Mesenchymal stem cell (in vitro differentiated cells and primary cell): ENCODE measurements around the gene STXBP2.

Experiments
- DNase-seq: peaks from one replicate; pipeline ENCODE4 v3.0.0-alpha.2; 2013
- H2AFZ ChIP-seq: one replicate; pipeline ENCODE4 v1.6.1; 2013; ENCODE audit warnings: low read depth, mild to moderate bottlenecking, control low read depth, inconsistent platforms, low read length, moderate library complexity
- H2AK5ac ChIP-seq: 2 replicates; pipeline ENCODE4 v1.6.1; 2013; ENCODE audit warnings: low read length, moderate library complexity, mild to moderate bottlenecking, inconsistent platforms; ENCODE audit not compliant: severe bottlenecking
- H2BK120ac ChIP-seq: one replicate; pipeline ENCODE4 v1.6.1; 2013; ENCODE audit warnings: low read depth, mild to moderate bottlenecking, inconsistent platforms, low read length, moderate library complexity
- H2BK12ac ChIP-seq, 2 experiments: one replicate each; pipeline ENCODE4 v1.6.1; 2013; ENCODE audit warnings: inconsistent platforms in 2 of 2, low read length in 2 of 2, mild to moderate bottlenecking in 2 of 2, moderate library complexity in 2 of 2, control low read depth in 1 of 2
- H2BK15ac ChIP-seq: one replicate; pipeline ENCODE4 v1.6.1; 2013; ENCODE audit warnings: mild to moderate bottlenecking, low read depth, inconsistent platforms; ENCODE audit not compliant: poor library complexity, severe bottlenecking
- H2BK5ac ChIP-seq: 2 replicates; pipeline ENCODE4 v1.6.1; 2013; ENCODE audit warnings: low read depth, mild to moderate bottlenecking, low read length, control low read depth, inconsistent platforms; ENCODE audit not compliant: poor library complexity, severe bottlenecking
- H3K14ac ChIP-seq, 2 experiments: one replicate each; pipeline ENCODE4 v1.6.1; 2013; ENCODE audit warnings: inconsistent platforms in 2 of 2, low read length in 2 of 2, control low read depth in 1 of 2, mild to moderate bottlenecking in 1 of 2, moderate library complexity in 1 of 2
- H3K18ac ChIP-seq, 2 experiments: one replicate each; pipeline ENCODE4 v1.6.1; 2013; ENCODE audit warnings: inconsistent platforms in 2 of 2, low read length in 2 of 2, control low read depth in 1 of 2, low read depth in 1 of 2, mild to moderate bottlenecking in 1 of 2
- H3K23ac ChIP-seq, 2 experiments: one replicate each; pipeline ENCODE4 v1.6.1; 2013; ENCODE audit warnings: inconsistent platforms in 2 of 2, low read length in 2 of 2, mild to moderate bottlenecking in 2 of 2, moderate library complexity in 2 of 2, control low read depth in 1 of 2
- H3K27ac ChIP-seq: 2 replicates; pipeline ENCODE4 v1.5.1; 2013; ENCODE audit warnings: mild to moderate bottlenecking, moderate library complexity, low read length, control low read depth, inconsistent platforms; ENCODE audit not compliant: poor library complexity, severe bottlenecking
- H3K27me3 ChIP-seq, 2 experiments: 2 replicates each; pipeline versions ENCODE4 v1.6.1 to v1.7.0; 2013; ENCODE audit warnings: low read length in 2 of 2, mild to moderate bottlenecking in 2 of 2, moderate library complexity in 2 of 2, control low read depth in 1 of 2, inconsistent platforms in 1 of 2; ENCODE audit not compliant: control insufficient read depth in 1 of 2, insufficient read depth in 1 of 2
- H3K36me3 ChIP-seq, 2 experiments: 2 replicates each; pipeline versions ENCODE4 v1.6.1 to v1.7.0; 2013; ENCODE audit warnings: low read length in 2 of 2, control low read depth in 1 of 2, inconsistent platforms in 1 of 2, low read depth in 1 of 2, mild to moderate bottlenecking in 1 of 2; ENCODE audit not compliant: insufficient read depth in 2 of 2, control insufficient read depth in 1 of 2
- H3K4ac ChIP-seq, 2 experiments: one replicate each; pipeline ENCODE4 v1.6.1; 2013; ENCODE audit warnings: inconsistent platforms in 2 of 2, low read length in 2 of 2, mild to moderate bottlenecking in 2 of 2, moderate library complexity in 2 of 2, control low read depth in 1 of 2, low read depth in 1 of 2
- H3K4me1 ChIP-seq: 2 replicates; pipeline ENCODE4 v1.6.1; 2013; ENCODE audit warnings: low read depth, low read length, control low read depth; ENCODE audit not compliant: control insufficient read depth, insufficient read depth
- H3K4me2 ChIP-seq: 2 replicates; pipeline ENCODE4 v1.6.1; 2013; ENCODE audit warnings: low read length, mild to moderate bottlenecking, inconsistent platforms; ENCODE audit not compliant: poor library complexity, severe bottlenecking
- H3K4me3 ChIP-seq, 2 experiments: 2 replicates each; pipeline versions ENCODE4 v1.5.1 to v1.7.0; 2013; ENCODE audit warnings: low read length in 2 of 2, mild to moderate bottlenecking in 2 of 2, control low read depth in 1 of 2, low read depth in 1 of 2; ENCODE audit not compliant: insufficient read depth in 1 of 2
- H3K79me1 ChIP-seq: replicated peaks from 2 replicates; pipeline ENCODE4 v1.6.1; 2013; ENCODE audit warnings: mild to moderate bottlenecking, control low read depth, low read length, inconsistent platforms; ENCODE audit not compliant: poor library complexity, severe bottlenecking
- H3K9ac ChIP-seq: 2 replicates; pipeline ENCODE4 v1.7.0; 2013; ENCODE audit warnings: mild to moderate bottlenecking, low read length, moderate library complexity
- H3K9me3 ChIP-seq: 2 replicates; pipeline ENCODE4 v1.7.0; 2013; ENCODE audit warnings: mild to moderate bottlenecking, low read length; ENCODE audit not compliant: control insufficient read depth
- H4K8ac ChIP-seq: one replicate; pipeline ENCODE4 v1.6.1; 2013; ENCODE audit warnings: inconsistent platforms, mild to moderate bottlenecking, low read length, moderate library complexity
- H4K91ac ChIP-seq: one replicate; pipeline ENCODE4 v1.6.1; 2013; ENCODE audit warnings: mild to moderate bottlenecking, low read length, inconsistent platforms
- WGBS: methylation state at CpG from one replicate; pipeline ENCODE4 v1.1.7; 2013; ENCODE audit warnings: mixed read lengths; 5-methylcytosine and 5-hydroxymethylcytosine counted together

The STXBP2 gene

DNA sequence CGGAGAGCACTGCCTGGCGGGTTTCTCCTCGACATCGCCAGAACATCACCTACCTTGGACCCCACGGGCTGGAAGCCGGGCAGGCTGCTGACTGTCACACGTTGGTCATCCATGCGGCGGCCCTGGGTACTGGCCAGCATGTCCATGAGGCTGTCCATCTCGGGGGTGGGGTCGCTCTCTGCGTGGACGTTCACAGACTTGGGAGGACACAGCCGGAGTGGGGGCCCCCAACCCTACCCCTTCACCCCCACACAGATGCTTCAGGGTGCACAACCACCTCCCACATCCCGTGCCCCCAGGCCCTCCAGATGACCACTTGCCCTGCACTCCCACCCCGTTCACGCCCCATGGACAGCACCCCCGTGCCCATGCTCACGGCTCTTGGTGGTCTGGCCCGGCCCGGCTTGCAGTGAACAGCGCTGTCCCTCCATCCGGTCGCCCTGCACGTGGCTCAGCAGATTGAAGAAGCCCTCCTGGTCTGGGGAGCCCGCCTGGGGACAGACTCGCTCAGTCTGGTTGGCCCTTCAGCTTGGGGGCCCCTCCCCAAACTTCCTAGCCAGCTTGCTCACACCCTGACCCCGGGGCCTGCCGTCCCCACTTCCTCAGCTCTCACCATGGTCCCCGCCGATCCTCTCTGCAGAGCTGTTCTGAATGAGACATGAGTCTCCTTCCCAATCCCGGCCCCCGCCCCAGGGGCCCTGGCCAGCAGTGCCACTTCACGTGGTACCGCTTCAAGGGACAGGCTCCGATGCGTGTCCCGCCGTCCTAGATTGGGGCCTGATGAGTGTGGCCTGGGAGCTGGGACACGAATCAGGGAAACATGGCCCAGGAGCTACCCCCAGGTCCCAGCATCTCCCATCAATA lies 4.3 kb upstream of the STXBP2 start:
- H3K23ac ChIP-seq = no peak overlapping the region
- H3K36me3 ChIP-seq = peaks cover 3 to 26% of the 10 kb centered on the region in 2 experiments
- H3K4me3 ChIP-seq = no peak overlapping the region
- no peak overlapping the region for H2BK5ac ChIP-seq
- H4K8ac ChIP-seq = no peak overlapping the region
- H3K4me1 ChIP-seq = peaks cover 35% of the 10 kb centered on the region
- peaks cover 41% of the 10 kb centered on the region for H3K79me1 ChIP-seq
- no peak overlapping the region for H3K4ac ChIP-seq
- 94% methylated on average over 40 of the region's 40 CpGs for WGBS
- H3K4me2 ChIP-seq = no peak overlapping the region
- H2BK12ac ChIP-seq = no peak overlapping the region
- no peaks in the 10 kb centered on the region for H3K9me3 ChIP-seq
- H3K27ac ChIP-seq = no peak overlapping the region
- H2BK15ac ChIP-seq = no peak overlapping the region
- H3K27me3 ChIP-seq = peaks cover 0 to 27% of the 10 kb centered on the region in 2 experiments
- no peak overlapping the region for H4K91ac ChIP-seq
- H3K14ac ChIP-seq = no peak overlapping the region
- no peak overlapping the region for H3K18ac ChIP-seq
- no peak for DNase-seq
- H2AK5ac ChIP-seq = no peak overlapping the region
- H3K9ac ChIP-seq = no peak overlapping the region
- no peak overlapping the region for H2AFZ ChIP-seq
- H2BK120ac ChIP-seq = no peak overlapping the region

DNA sequence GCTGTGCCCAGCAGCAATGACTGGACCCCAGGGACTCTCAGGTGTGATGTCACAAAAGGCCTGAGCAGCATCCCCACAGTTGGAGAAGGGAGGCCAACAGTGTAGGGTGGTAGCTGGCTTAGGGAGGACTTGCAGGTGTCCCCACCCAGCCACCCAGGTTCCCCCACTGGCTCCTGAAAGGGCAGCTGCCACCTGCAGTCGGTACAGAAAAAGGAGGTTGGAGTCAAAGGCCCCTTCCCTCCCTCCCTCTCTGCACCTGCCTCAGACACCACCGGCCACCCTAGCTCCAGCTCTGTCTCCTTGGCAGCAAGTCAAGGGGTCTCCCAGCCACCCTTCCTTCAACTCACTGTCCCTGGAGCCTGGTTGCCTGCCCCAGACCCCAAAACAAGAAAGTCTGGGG lies 3.2 kb upstream of the STXBP2 start, which contains the start of gene PCP2:
Gene PCP2, minus strand, starts transcription at position 22 of the 400 bp plus-strand sequence. CDS start 262 bp downstream, outside the sequence.
- no peak for DNase-seq
- no peak within 1 kb of the TSS for H2BK5ac ChIP-seq
- H3K4me2 ChIP-seq = no peak within 1 kb of the TSS
- H2AFZ ChIP-seq = no peak within 1 kb of the TSS
- H4K8ac ChIP-seq = no peak within 1 kb of the TSS
- no peak within 1 kb of the TSS for H2BK12ac ChIP-seq
- H3K27ac ChIP-seq = no peak within 1 kb of the TSS
- 47% methylated on average over 2 of the region's 2 CpGs for WGBS
- H2AK5ac ChIP-seq = no peak within 1 kb of the TSS
- no peaks in the 10 kb centered on the region for H3K9me3 ChIP-seq
- no peak within 1 kb of the TSS for H3K4me3 ChIP-seq
- H3K14ac ChIP-seq = no peak within 1 kb of the TSS
- H2BK15ac ChIP-seq = no peak within 1 kb of the TSS
- H2BK120ac ChIP-seq = no peak within 1 kb of the TSS
- peaks cover 42% of the 10 kb centered on the region for H3K79me1 ChIP-seq
- H3K27me3 ChIP-seq = peaks cover 0 to 37% of the 10 kb centered on the region in 2 experiments
- no peak within 1 kb of the TSS for H3K18ac ChIP-seq
- H3K36me3 ChIP-seq = peaks cover 3 to 25% of the 10 kb centered on the region in 2 experiments
- no peak within 1 kb of the TSS for H3K9ac ChIP-seq
- H3K4me1 ChIP-seq = peaks cover 27% of the 10 kb centered on the region
- no peak within 1 kb of the TSS for H4K91ac ChIP-seq
- no peak within 1 kb of the TSS for H3K23ac ChIP-seq
- no peak within 1 kb of the TSS for H3K4ac ChIP-seq

DNA sequence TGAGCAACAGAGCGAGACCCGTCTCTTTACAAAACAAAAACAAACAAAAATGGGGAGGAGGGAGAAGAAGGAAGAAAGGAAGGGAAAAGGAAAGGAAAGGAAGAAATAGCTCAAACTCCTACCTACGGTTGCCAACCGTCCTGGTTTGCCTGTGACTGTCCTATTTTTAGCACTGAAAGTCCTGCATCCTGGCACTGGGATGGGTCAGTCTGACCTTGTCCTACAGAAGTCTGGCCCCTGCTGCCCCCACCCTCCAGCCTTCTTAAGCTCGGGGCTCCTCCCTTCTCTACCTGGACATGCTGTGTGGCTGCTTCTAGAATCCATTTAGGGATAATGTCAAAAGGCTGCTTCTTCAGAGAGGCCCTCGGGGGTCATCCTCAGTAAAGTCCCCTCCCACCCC lies 1.2 kb upstream of the STXBP2 start:
- H3K27ac ChIP-seq = no peak overlapping the region
- no peak for DNase-seq
- WGBS = 83% methylated on average over 4 of the region's 6 CpGs
- no peak overlapping the region for H3K4me2 ChIP-seq
- H2BK12ac ChIP-seq = no peak overlapping the region
- H3K18ac ChIP-seq = no peak overlapping the region
- no peak overlapping the region for H3K4me3 ChIP-seq
- peaks cover 34% of the 10 kb centered on the region for H3K79me1 ChIP-seq
- H2AFZ ChIP-seq = no peak overlapping the region
- peaks cover 26% of the 10 kb centered on the region for H3K4me1 ChIP-seq
- H2AK5ac ChIP-seq = no peak overlapping the region
- H3K27me3 ChIP-seq = peaks cover 0 to 42% of the 10 kb centered on the region in 2 experiments
- no peak overlapping the region for H3K9ac ChIP-seq
- H2BK15ac ChIP-seq = no peak overlapping the region
- no peak overlapping the region for H2BK120ac ChIP-seq
- no peaks in the 10 kb centered on the region for H3K9me3 ChIP-seq
- H4K8ac ChIP-seq = no peak overlapping the region
- H3K36me3 ChIP-seq = peaks cover 3 to 41% of the 10 kb centered on the region in 2 experiments
- H3K23ac ChIP-seq = no peak overlapping the region
- H3K14ac ChIP-seq = no peak overlapping the region
- H2BK5ac ChIP-seq = no peak overlapping the region
- no peak overlapping the region for H3K4ac ChIP-seq
- H4K91ac ChIP-seq = no peak overlapping the region

DNA sequence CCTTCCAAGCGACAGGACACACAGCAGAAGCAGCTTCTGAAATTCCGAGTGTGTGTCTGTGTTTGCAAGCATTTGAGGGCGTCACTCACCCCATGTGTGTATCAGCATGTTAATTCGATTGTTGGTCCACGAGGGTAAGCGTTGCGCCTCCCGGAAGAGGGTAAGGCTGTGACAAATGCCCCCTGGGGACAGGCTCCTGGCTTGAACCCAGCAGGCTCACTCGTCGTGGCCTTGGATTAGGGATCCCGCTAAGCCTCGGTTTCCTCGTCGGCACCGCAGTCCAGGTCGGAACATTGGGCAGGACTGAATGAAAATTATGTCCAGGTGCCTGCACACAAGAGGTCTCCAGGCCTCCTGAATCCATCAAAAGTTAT lies 606 bp upstream of the STXBP2 start:
- no peak overlapping the region for H2BK15ac ChIP-seq
- DNase-seq = no peak
- H3K23ac ChIP-seq = no peak overlapping the region
- peak overlapping the region in 1 of 2 experiments; percentile 18 for H3K4ac ChIP-seq
- no peaks in the 10 kb centered on the region for H3K9me3 ChIP-seq
- H2BK12ac ChIP-seq = no peak overlapping the region
- 92% methylated on average over 16 of the region's 16 CpGs for WGBS
- no peak overlapping the region for H2BK120ac ChIP-seq
- no peak overlapping the region for H4K91ac ChIP-seq
- peak overlapping the region; percentile 32 for H3K4me2 ChIP-seq
- H4K8ac ChIP-seq = peak overlapping the region; percentile 81
- peaks cover 24% of the 10 kb centered on the region for H3K4me1 ChIP-seq
- no peak overlapping the region for H2AFZ ChIP-seq
- H3K18ac ChIP-seq = no peak overlapping the region
- no peak overlapping the region for H3K14ac ChIP-seq
- H3K36me3 ChIP-seq = peaks cover 3 to 45% of the 10 kb centered on the region in 2 experiments
- peaks cover 34% of the 10 kb centered on the region for H3K79me1 ChIP-seq
- no peak overlapping the region for H3K9ac ChIP-seq
- H2BK5ac ChIP-seq = no peak overlapping the region
- H3K4me3 ChIP-seq = no peak overlapping the region
- no peak overlapping the region for H3K27ac ChIP-seq
- H3K27me3 ChIP-seq = peaks cover 0 to 42% of the 10 kb centered on the region in 2 experiments
- H2AK5ac ChIP-seq = no peak overlapping the region
